ENCODE data around the gene FILIP1L. TPM values are rescaled to one million over a fixed set of nuclear protein-coding genes. Genes with fewer than 3 reads are reported as not detected.

FILIP1L gene
- total RNA-seq, 4 donors from 2014 or later, result 26.7 to 46.3 (median 30.8) TPM

GRCh38 chr3:99836681-99837080 lies 277.6 kb downstream of the FILIP1L start:
- Histone ChIP-seq H3K4me3 (no peak overlapping the region), H3K9me3 (no peaks in the 10 kb centered on the region), H3K4me1 (peaks cover 0 to 18% (median 0%) of the 10 kb centered on the region in 4 donors), H3K36me3 (no peaks in the 10 kb centered on the region), H3K27me3 (no peaks in the 10 kb centered on the region), H3K27ac (no peak overlapping the region)
- no peak for TF ChIP-seq CTCF (IDR thresholded peaks at IDR 0.05)
- TF ChIP-seq EP300 (IDR thresholded peaks at IDR 0.05), result no peak
- no peak for TF ChIP-seq POLR2A (IDR thresholded peaks at IDR 0.05)
- DNase-seq (ENCODE audit: low spot score in 2 of 2), result no peak
- WGBS, 2 donors, result 85 to 88% methylated on average over 3 of the region's 3 CpGs

GRCh38 chr3:99834211-99834957 lies 279.9 kb downstream of the FILIP1L start:
- no peak overlapping the region for H3K27ac ChIP-seq
- H3K36me3 ChIP-seq, result no peaks in the 10 kb centered on the region
- no peak overlapping the region for H3K4me3 ChIP-seq
- H3K4me1 ChIP-seq, result peaks cover 0 to 18% (median 0%) of the 10 kb centered on the region in 4 donors
- no peaks in the 10 kb centered on the region for H3K9me3 ChIP-seq
- no peaks in the 10 kb centered on the region for H3K27me3 ChIP-seq
- TF ChIP-seq POLR2A (IDR thresholded peaks at IDR 0.05) (no peak), CTCF (IDR thresholded peaks at IDR 0.05) (no peak), EP300 (IDR thresholded peaks at IDR 0.05) (no peak)
- whole genome bisulfite sequencing, 2 donors, result 81 to 92% methylated on average over 2 of the region's 2 CpGs
- no peak for DNase-seq (ENCODE audit: low spot score in 2 of 2)

GRCh38 chr3:99833617-99834205 lies 280.6 kb downstream of the FILIP1L start:
- H3K4me1 ChIP-seq, result peaks cover 0 to 18% (median 0%) of the 10 kb centered on the region in 4 donors
- no peaks in the 10 kb centered on the region for H3K9me3 ChIP-seq
- DNase-seq (ENCODE audit: low spot score in 2 of 2), result no peak
- no peak for TF ChIP-seq POLR2A (IDR thresholded peaks at IDR 0.05)
- TF ChIP-seq CTCF (IDR thresholded peaks at IDR 0.05), result no peak
- no peak for TF ChIP-seq EP300 (IDR thresholded peaks at IDR 0.05)
- no peaks in the 10 kb centered on the region for H3K36me3 ChIP-seq
- H3K4me3 ChIP-seq, result no peak overlapping the region
- H3K27ac ChIP-seq, result no peak overlapping the region
- 58 to 60% methylated on average over 4 of the region's 4 CpGs for WGBS, 2 donors
- H3K27me3 ChIP-seq, result no peaks in the 10 kb centered on the region

- H3K9me3 ChIP-seq, result no peaks in the 10 kb centered on the region
- no peak for TF ChIP-seq EP300 (IDR thresholded peaks at IDR 0.05)
- no peak for TF ChIP-seq POLR2A (IDR thresholded peaks at IDR 0.05)
Observed at GRCh38 chr3:99829844-99830243, 284.5 kb downstream of the FILIP1L start.

GRCh38 chr3:99825004-99825640 lies 289.2 kb downstream of the FILIP1L start:
- no peaks in the 10 kb centered on the region for H3K27me3 ChIP-seq
- H3K36me3 ChIP-seq, result no peaks in the 10 kb centered on the region
- no peaks in the 10 kb centered on the region for H3K9me3 ChIP-seq
- H3K27ac ChIP-seq, result no peak overlapping the region
- TF ChIP-seq CTCF (IDR thresholded peaks at IDR 0.05) (no peak), POLR2A (IDR thresholded peaks at IDR 0.05) (no peak), EP300 (IDR thresholded peaks at IDR 0.05) (no peak)
- peaks cover 0 to 6% (median 0%) of the 10 kb centered on the region in 4 donors for H3K4me1 ChIP-seq
- no peak for DNase-seq (ENCODE audit: low spot score in 2 of 2)
- 72 to 75% methylated on average over 3 of the region's 3 CpGs for WGBS, 2 donors
- H3K4me3 ChIP-seq, result no peak overlapping the region

More at GRCh38 chr3:99829844-99830243, 284.5 kb downstream of the FILIP1L start:
- no peak overlapping the region for H3K27ac ChIP-seq
- H3K4me3 ChIP-seq, result no peak overlapping the region
- H3K4me1 ChIP-seq, result peaks cover 0 to 18% (median 0%) of the 10 kb centered on the region in 4 donors
- no peak for DNase-seq (ENCODE audit: low spot score in 2 of 2)
- 93 to 94% methylated on average over 3 of the region's 3 CpGs for WGBS, 2 donors
- no peaks in the 10 kb centered on the region for H3K27me3 ChIP-seq
- H3K36me3 ChIP-seq, result no peaks in the 10 kb centered on the region
